ENCODE measurements around the gene MAN1A2. TPM values are rescaled to one million over a fixed set of nuclear protein-coding genes. Genes with fewer than 3 reads are reported as not detected.
"Not testable (repeated sequence)": the region's sequence is repeated elsewhere in the genome, so short reads cannot be mapped to it uniquely, and the experiment has no call there.

Gene MAN1A2
- total RNA-seq, 1 donor from 2014 or later, result 45.4 TPM

DNA sequence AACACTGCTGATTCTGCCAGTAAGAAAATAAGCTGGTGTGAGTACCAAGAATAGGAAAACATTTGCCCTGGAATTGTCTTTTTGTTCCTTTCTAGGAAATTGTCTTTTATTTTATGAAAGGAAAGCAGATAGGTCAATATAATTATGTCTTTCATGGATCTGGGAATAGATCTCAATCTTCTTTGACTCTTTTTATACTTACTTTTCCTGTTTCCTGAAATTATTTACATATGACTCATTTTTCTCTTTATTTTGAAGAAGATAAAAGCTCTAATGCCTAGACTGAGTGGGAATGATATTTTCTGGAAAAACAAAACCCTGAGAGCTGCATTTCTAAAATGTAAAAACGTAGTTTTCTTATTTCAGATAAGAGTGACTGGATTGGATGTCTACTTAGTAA is 100.1 kb downstream of the MAN1A2 start:
- no peaks in the 10 kb centered on the region for H3K27me3 ChIP-seq (ENCODE audit: control insufficient read depth in 3 of 3, insufficient read depth in 3 of 3, low read length in 3 of 3)
- H3K9ac ChIP-seq (ENCODE audit: low read depth in 1 of 3, low read length in 3 of 3), result no peak overlapping the region
- peaks cover 0 to 4% (median 0%) of the 10 kb centered on the region in 3 donors for H3K36me3 ChIP-seq (ENCODE audit: control insufficient read depth in 3 of 3, insufficient read depth in 3 of 3, low read length in 3 of 3)
- no peaks in the 10 kb centered on the region for H3K9me3 ChIP-seq (ENCODE audit: control insufficient read depth in 3 of 3, low read length in 3 of 3)
- H3K4me1 ChIP-seq (ENCODE audit: control insufficient read depth in 3 of 3, insufficient read depth in 3 of 3, low read length in 3 of 3), result no peaks in the 10 kb centered on the region
- no peak overlapping the region for H3K27ac ChIP-seq (ENCODE audit: low read depth, low read length)
- H3K4me3 ChIP-seq (ENCODE audit: low read length in 3 of 3), result no peak overlapping the region

DNA sequence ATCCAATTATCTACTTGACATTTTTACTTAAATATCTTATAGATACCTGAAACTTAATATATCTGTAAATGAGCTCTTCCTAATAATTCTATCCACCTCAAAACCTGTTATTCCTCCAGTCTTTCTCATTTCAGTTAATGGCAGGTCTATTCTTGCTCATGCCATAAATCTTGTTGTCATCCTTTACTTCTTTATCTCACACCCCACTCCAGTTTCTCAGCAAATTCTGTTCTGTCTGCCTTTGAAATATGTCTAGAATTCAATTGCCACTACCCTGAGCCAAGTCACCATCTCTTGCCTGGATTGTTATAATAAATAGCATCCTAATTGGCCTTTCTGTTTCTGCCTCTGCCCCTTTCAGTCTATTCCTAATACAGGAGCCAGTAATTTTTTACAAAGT is 105.8 kb downstream of the MAN1A2 start:
- H3K4me1 ChIP-seq (ENCODE audit: control insufficient read depth in 3 of 3, insufficient read depth in 3 of 3, low read length in 3 of 3), result no peaks in the 10 kb centered on the region
- H3K27me3 ChIP-seq (ENCODE audit: control insufficient read depth in 3 of 3, insufficient read depth in 3 of 3, low read length in 3 of 3), result no peaks in the 10 kb centered on the region
- no peak overlapping the region for H3K27ac ChIP-seq (ENCODE audit: low read depth, low read length)
- H3K9ac ChIP-seq (ENCODE audit: low read depth in 1 of 3, low read length in 3 of 3), result no peak overlapping the region
- no peaks in the 10 kb centered on the region for H3K9me3 ChIP-seq (ENCODE audit: control insufficient read depth in 3 of 3, low read length in 3 of 3)
- peaks cover 0 to 6% (median 0%) of the 10 kb centered on the region in 3 donors for H3K36me3 ChIP-seq (ENCODE audit: control insufficient read depth in 3 of 3, insufficient read depth in 3 of 3, low read length in 3 of 3)
- no peak overlapping the region for H3K4me3 ChIP-seq (ENCODE audit: low read length in 3 of 3)

DNA sequence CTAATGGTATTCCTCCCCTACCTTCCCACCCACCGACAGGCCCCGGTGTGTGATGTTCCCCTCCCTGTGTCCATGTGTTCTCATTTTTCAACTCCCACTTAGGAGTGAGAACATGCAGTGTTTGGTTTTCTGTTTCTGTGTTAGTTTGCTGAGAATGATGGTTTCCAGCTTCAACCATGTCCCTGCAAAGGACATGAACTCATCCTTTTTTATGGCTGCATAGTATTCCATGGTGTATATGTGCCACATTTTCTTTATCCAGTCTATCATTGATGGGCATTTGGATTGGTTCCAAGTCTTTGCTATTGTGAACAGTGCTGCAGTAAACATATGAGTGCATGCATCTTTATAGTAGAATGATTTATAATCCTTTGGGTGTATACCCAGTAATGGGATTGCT is 108.2 kb downstream of the MAN1A2 start:
- not testable (repeated sequence) for H3K4me3 ChIP-seq (ENCODE audit: low read length in 3 of 3); H3K27ac ChIP-seq (ENCODE audit: low read depth, low read length)

DNA sequence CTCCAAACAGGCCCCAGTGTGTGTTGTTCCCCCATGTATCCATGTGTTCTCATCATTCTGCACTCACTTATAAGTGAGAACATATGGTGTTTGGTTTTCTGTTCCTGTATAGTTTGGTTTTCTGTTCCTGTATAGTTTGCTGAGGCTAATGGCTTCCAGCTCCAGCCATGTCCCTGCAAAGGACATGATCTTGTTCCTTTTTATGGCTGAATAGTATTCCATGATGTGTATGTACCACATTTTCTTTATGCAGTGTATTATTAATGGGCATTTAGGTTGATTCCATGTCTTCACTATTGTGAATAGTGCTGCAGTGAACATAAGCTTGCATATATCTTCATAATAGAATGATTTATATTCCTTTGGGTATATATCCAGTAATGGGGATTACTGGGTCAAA is 111.8 kb downstream of the MAN1A2 start:
- no peak overlapping the region for H3K27ac ChIP-seq (ENCODE audit: low read depth, low read length)
- no peaks in the 10 kb centered on the region for H3K27me3 ChIP-seq (ENCODE audit: control insufficient read depth in 3 of 3, insufficient read depth in 3 of 3, low read length in 3 of 3)

More for the DNA sequence above, 108.2 kb downstream of the MAN1A2 start:
- H3K27me3 ChIP-seq (ENCODE audit: control insufficient read depth in 3 of 3, insufficient read depth in 3 of 3, low read length in 3 of 3); H3K9me3 ChIP-seq (ENCODE audit: control insufficient read depth in 3 of 3, low read length in 3 of 3); H3K4me1 ChIP-seq (ENCODE audit: control insufficient read depth in 3 of 3, insufficient read depth in 3 of 3, low read length in 3 of 3); H3K9ac ChIP-seq (ENCODE audit: low read depth in 1 of 3, low read length in 3 of 3); H3K36me3 ChIP-seq (ENCODE audit: control insufficient read depth in 3 of 3, insufficient read depth in 3 of 3, low read length in 3 of 3): not testable (repeated sequence)

DNA sequence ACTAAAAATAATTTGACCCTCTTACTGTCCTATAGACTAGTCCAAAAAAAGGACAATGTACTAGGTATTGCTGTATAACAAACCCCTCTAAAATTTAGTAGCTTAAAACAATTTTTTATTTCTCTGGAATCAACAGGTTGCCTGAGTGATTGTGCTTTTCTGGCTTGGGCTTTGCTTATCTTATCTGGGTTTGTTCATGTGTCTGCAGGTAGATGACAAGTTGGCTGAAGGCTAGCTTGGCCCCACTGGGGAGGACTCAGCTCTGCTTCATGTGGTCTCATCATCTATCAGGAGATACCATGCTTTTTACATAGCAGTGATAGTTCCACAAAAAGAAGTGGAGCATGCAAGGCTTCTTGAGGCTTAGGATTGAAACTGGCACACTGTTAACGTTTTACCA is 114.2 kb downstream of the MAN1A2 start:
- no peaks in the 10 kb centered on the region for H3K4me1 ChIP-seq (ENCODE audit: control insufficient read depth in 3 of 3, insufficient read depth in 3 of 3, low read length in 3 of 3)
- no peaks in the 10 kb centered on the region for H3K27me3 ChIP-seq (ENCODE audit: control insufficient read depth in 3 of 3, insufficient read depth in 3 of 3, low read length in 3 of 3)
- no peak overlapping the region for H3K27ac ChIP-seq (ENCODE audit: low read depth, low read length)
- H3K9me3 ChIP-seq (ENCODE audit: control insufficient read depth in 3 of 3, low read length in 3 of 3), result no peaks in the 10 kb centered on the region
- no peak overlapping the region for H3K4me3 ChIP-seq (ENCODE audit: low read length in 3 of 3)
- no peak overlapping the region for H3K9ac ChIP-seq (ENCODE audit: low read depth in 1 of 3, low read length in 3 of 3)
- H3K36me3 ChIP-seq (ENCODE audit: control insufficient read depth in 3 of 3, insufficient read depth in 3 of 3, low read length in 3 of 3), result peaks cover 0 to 5% (median 4%) of the 10 kb centered on the region in 3 donors

More for the DNA sequence above, 111.8 kb downstream of the MAN1A2 start:
- no peak overlapping the region for H3K4me3 ChIP-seq (ENCODE audit: low read length in 3 of 3)
- H3K36me3 ChIP-seq (ENCODE audit: control insufficient read depth in 3 of 3, insufficient read depth in 3 of 3, low read length in 3 of 3), result peaks cover 0 to 6% (median 4%) of the 10 kb centered on the region in 3 donors
- H3K9me3 ChIP-seq (ENCODE audit: control insufficient read depth in 3 of 3, low read length in 3 of 3), result no peaks in the 10 kb centered on the region
- no peaks in the 10 kb centered on the region for H3K4me1 ChIP-seq (ENCODE audit: control insufficient read depth in 3 of 3, insufficient read depth in 3 of 3, low read length in 3 of 3)
- H3K9ac ChIP-seq (ENCODE audit: low read depth in 1 of 3, low read length in 3 of 3), result no peak overlapping the region

DNA sequence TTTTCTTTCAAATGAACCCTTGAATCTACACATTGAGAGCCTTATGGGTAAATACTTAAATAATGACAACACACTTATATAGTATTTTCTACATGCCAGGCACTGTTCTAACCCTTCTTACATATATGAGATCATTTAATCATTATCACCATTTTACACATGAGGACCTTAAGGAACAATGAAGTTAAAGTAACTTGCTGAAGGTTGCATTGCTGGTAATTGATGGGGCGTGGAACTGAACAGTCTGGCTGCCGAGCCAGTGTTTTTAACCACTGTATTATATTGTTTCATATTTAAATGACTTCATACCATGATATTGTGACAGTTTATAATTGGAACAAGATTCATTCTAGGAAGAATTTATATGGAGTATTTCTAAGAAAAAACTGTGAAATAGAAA is 126.7 kb downstream of the MAN1A2 start:
- Histone ChIP-seq H3K36me3 (ENCODE audit: control insufficient read depth in 3 of 3, insufficient read depth in 3 of 3, low read length in 3 of 3) (peaks cover 0 to 4% (median 3%) of the 10 kb centered on the region in 3 donors), H3K27ac (ENCODE audit: low read depth, low read length) (no peak overlapping the region), H3K4me1 (ENCODE audit: control insufficient read depth in 3 of 3, insufficient read depth in 3 of 3, low read length in 3 of 3) (no peaks in the 10 kb centered on the region), H3K4me3 (ENCODE audit: low read length in 3 of 3) (no peak overlapping the region), H3K9ac (ENCODE audit: low read depth in 1 of 3, low read length in 3 of 3) (no peak overlapping the region), H3K27me3 (ENCODE audit: control insufficient read depth in 3 of 3, insufficient read depth in 3 of 3, low read length in 3 of 3) (no peaks in the 10 kb centered on the region), H3K9me3 (ENCODE audit: control insufficient read depth in 3 of 3, low read length in 3 of 3) (no peaks in the 10 kb centered on the region)

DNA sequence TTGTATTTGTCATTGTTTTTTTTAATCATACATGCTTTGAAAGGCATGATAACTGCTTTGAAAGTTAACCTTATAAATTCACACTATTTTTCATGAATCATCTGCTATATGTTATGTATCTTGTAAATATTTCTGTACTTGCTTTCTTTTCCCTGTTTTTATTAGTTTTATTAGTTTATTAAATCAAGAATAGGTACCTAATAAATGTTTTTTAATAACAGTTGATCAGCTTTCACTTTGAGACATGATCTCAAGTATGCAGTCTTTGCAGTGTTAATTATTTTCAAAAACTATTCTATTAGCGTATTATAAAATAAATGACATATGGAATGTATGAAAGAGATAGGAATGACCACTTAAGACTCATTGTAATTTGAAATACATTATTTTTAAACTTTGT is 127.8 kb downstream of the MAN1A2 start:
- no peak overlapping the region for H3K4me3 ChIP-seq (ENCODE audit: low read length in 3 of 3)
- H3K4me1 ChIP-seq (ENCODE audit: control insufficient read depth in 3 of 3, insufficient read depth in 3 of 3, low read length in 3 of 3), result no peaks in the 10 kb centered on the region
- H3K27ac ChIP-seq (ENCODE audit: low read depth, low read length), result no peak overlapping the region
- H3K9me3 ChIP-seq (ENCODE audit: control insufficient read depth in 3 of 3, low read length in 3 of 3), result no peaks in the 10 kb centered on the region
- peaks cover 0 to 6% (median 4%) of the 10 kb centered on the region in 3 donors for H3K36me3 ChIP-seq (ENCODE audit: control insufficient read depth in 3 of 3, insufficient read depth in 3 of 3, low read length in 3 of 3)
- H3K9ac ChIP-seq (ENCODE audit: low read depth in 1 of 3, low read length in 3 of 3), result no peak overlapping the region
- no peaks in the 10 kb centered on the region for H3K27me3 ChIP-seq (ENCODE audit: control insufficient read depth in 3 of 3, insufficient read depth in 3 of 3, low read length in 3 of 3)

DNA sequence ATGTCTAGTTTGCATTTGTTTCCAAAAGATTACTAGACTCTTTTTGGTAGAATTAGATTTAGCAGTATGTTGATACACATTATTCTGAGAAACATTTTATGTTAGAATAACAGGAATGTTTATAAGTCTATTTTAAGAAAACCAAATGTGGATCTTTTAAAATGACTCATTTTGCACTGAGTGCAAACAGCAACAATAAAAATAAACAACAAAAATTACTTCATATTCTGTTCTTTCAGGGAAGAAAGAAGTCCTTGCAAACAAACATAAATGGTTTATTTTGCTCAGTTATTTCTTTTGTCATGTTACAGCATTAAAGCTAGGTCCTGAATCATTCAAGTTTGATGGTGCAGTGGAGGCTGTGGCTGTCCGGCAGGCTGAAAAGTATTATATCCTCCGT is 131.8 kb downstream of the MAN1A2 start:
- Histone ChIP-seq H3K9ac (ENCODE audit: low read depth in 1 of 3, low read length in 3 of 3) (no peak overlapping the region), H3K27ac (ENCODE audit: low read depth, low read length) (no peak overlapping the region), H3K9me3 (ENCODE audit: control insufficient read depth in 3 of 3, low read length in 3 of 3) (no peaks in the 10 kb centered on the region), H3K4me1 (ENCODE audit: control insufficient read depth in 3 of 3, insufficient read depth in 3 of 3, low read length in 3 of 3) (no peaks in the 10 kb centered on the region), H3K27me3 (ENCODE audit: control insufficient read depth in 3 of 3, insufficient read depth in 3 of 3, low read length in 3 of 3) (no peaks in the 10 kb centered on the region), H3K4me3 (ENCODE audit: low read length in 3 of 3) (no peak overlapping the region), H3K36me3 (ENCODE audit: control insufficient read depth in 3 of 3, insufficient read depth in 3 of 3, low read length in 3 of 3) (peaks cover 0 to 8% (median 7%) of the 10 kb centered on the region in 3 donors)

DNA sequence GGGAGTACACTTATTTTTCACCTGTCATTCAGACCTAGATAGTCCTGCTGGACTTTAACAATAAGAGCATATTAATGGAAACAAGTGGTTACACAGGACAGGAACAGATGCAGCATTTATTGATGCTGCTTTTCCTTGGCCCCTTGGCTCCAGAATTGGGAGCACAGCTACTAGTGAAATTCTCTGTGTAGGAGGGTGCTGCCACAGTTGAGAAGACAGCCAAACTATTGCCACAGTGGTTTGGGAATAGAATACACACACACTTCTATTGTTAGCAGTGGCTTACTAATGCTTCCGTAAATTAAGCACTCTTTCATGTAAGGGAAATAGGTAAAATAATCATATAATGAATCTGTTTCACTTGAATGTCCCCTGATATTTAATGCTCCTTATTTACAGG is 133.3 kb downstream of the MAN1A2 start:
- H3K27me3 ChIP-seq (ENCODE audit: control insufficient read depth in 3 of 3, insufficient read depth in 3 of 3, low read length in 3 of 3), result no peaks in the 10 kb centered on the region
- H3K27ac ChIP-seq (ENCODE audit: low read depth, low read length), result no peak overlapping the region
- peaks cover 0 to 9% (median 7%) of the 10 kb centered on the region in 3 donors for H3K36me3 ChIP-seq (ENCODE audit: control insufficient read depth in 3 of 3, insufficient read depth in 3 of 3, low read length in 3 of 3)

DNA sequence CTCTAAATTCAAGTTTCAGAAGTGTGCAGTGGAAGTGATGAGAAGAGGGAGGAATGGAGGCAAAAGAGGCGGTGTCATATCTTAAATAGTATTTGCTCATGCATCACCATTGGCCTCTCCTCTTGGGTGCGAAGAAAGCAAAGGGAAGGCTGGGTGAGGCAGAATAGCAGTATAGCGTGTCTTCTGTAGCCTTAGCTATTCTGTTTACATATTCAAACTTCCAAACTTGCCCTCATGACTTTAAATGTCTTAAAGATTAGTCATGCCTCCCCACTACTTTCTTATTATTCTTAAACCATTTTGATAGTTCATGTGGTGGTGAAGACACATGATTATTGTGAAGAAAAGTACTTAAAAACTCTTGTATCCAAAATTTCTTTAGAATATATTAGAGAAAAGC is 134.0 kb downstream of the MAN1A2 start:
- Histone ChIP-seq H3K4me1 (ENCODE audit: control insufficient read depth in 3 of 3, insufficient read depth in 3 of 3, low read length in 3 of 3) (no peaks in the 10 kb centered on the region), H3K4me3 (ENCODE audit: low read length in 3 of 3) (no peak overlapping the region), H3K36me3 (ENCODE audit: control insufficient read depth in 3 of 3, insufficient read depth in 3 of 3, low read length in 3 of 3) (peaks cover 0 to 9% (median 7%) of the 10 kb centered on the region in 3 donors), H3K27me3 (ENCODE audit: control insufficient read depth in 3 of 3, insufficient read depth in 3 of 3, low read length in 3 of 3) (no peaks in the 10 kb centered on the region), H3K9ac (ENCODE audit: low read depth in 1 of 3, low read length in 3 of 3) (no peak overlapping the region), H3K27ac (ENCODE audit: low read depth, low read length) (no peak overlapping the region), H3K9me3 (ENCODE audit: control insufficient read depth in 3 of 3, low read length in 3 of 3) (no peaks in the 10 kb centered on the region)

More for the DNA sequence above, 133.3 kb downstream of the MAN1A2 start:
- Histone ChIP-seq H3K4me3 (ENCODE audit: low read length in 3 of 3) (no peak overlapping the region), H3K9ac (ENCODE audit: low read depth in 1 of 3, low read length in 3 of 3) (no peak overlapping the region), H3K9me3 (ENCODE audit: control insufficient read depth in 3 of 3, low read length in 3 of 3) (no peaks in the 10 kb centered on the region), H3K4me1 (ENCODE audit: control insufficient read depth in 3 of 3, insufficient read depth in 3 of 3, low read length in 3 of 3) (no peaks in the 10 kb centered on the region)

DNA sequence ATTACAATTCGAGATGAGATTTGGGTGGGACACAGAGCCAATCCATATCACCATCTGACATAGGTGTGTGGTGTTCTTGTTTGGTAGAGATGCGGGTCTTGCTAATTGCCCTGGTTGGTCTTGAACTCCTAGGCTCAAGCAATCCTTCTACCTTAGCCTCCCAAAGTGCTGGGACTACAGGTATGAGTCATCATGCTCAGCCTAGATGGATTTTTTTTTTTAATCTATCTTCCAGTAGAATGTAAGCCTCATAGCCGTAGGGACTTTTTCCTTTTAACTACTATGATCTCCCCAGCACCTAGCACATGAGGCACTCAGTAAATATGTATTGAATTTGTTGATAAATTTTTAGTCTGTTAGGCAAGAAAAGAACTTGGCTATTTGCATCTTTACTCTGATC is 144.0 kb downstream of the MAN1A2 start:
- Histone ChIP-seq H3K9ac (ENCODE audit: low read depth in 1 of 3, low read length in 3 of 3) (no peak overlapping the region), H3K4me3 (ENCODE audit: low read length in 3 of 3) (no peak overlapping the region), H3K9me3 (ENCODE audit: control insufficient read depth in 3 of 3, low read length in 3 of 3) (no peaks in the 10 kb centered on the region), H3K36me3 (ENCODE audit: control insufficient read depth in 3 of 3, insufficient read depth in 3 of 3, low read length in 3 of 3) (peaks cover 0 to 1% (median under 1%) of the 10 kb centered on the region in 3 donors), H3K4me1 (ENCODE audit: control insufficient read depth in 3 of 3, insufficient read depth in 3 of 3, low read length in 3 of 3) (no peaks in the 10 kb centered on the region), H3K27me3 (ENCODE audit: control insufficient read depth in 3 of 3, insufficient read depth in 3 of 3, low read length in 3 of 3) (no peaks in the 10 kb centered on the region), H3K27ac (ENCODE audit: low read depth, low read length) (no peak overlapping the region)

All from skeletal muscle tissue (tissue), 4 donors.